ENCODE measurements around the gene CDH4. TPM values are rescaled to one million over a fixed set of nuclear protein-coding genes. Genes with fewer than 3 reads are reported as not detected.

The CDH4 gene
- total RNA-seq, 1 donor from 2014 or later: 2.9 TPM

DNA sequence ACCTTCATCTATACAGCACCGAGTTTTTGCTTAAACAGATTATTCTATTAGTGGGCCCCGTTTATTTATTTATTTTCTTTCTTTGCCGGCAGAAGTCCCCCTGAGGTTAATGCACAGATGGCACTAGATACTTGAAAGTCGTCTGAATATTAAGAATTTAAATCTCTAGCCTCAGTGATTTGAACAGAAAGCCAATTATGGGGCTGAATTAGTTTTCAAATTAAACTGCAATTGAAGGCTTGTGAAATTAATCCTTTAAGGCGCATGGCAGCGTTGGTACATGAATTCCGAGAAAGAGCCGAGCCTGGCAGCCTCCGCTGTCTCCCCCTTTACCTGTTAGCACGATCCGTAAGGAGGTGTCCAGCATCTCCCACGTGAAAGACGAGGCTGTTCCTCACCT lies 610.8 kb downstream of the CDH4 start:
- no peaks in the 10 kb centered on the region for H3K4me1 Mint-ChIP-seq
- Histone ChIP-seq H4K20me1 (ENCODE audit: low read depth) (no peaks in the 10 kb centered on the region), H3K27me3 (peaks cover 8% of the 10 kb centered on the region), H3K79me2 (ENCODE audit: low read depth) (no peaks in the 10 kb centered on the region), H3K9me3 (ENCODE audit: low read depth) (no peaks in the 10 kb centered on the region), H3K27ac (no peak overlapping the region), H3K4me3 (no peak overlapping the region), H2AFZ (replicated peaks) (no peak overlapping the region), H3K9ac (no peak overlapping the region), H3K36me3 (no peaks in the 10 kb centered on the region), H3K4me2 (no peak overlapping the region), H3F3A (ENCODE audit: low read depth) (no peaks in the 10 kb centered on the region), H3K4me1 (no peaks in the 10 kb centered on the region)
- no peak for TF ChIP-seq EZH2 (IDR thresholded peaks at IDR 0.05)
- no peak for TF ChIP-seq EZH2phosphoT487 (IDR thresholded peaks at IDR 0.05)
- TF ChIP-seq, protein P1, sequence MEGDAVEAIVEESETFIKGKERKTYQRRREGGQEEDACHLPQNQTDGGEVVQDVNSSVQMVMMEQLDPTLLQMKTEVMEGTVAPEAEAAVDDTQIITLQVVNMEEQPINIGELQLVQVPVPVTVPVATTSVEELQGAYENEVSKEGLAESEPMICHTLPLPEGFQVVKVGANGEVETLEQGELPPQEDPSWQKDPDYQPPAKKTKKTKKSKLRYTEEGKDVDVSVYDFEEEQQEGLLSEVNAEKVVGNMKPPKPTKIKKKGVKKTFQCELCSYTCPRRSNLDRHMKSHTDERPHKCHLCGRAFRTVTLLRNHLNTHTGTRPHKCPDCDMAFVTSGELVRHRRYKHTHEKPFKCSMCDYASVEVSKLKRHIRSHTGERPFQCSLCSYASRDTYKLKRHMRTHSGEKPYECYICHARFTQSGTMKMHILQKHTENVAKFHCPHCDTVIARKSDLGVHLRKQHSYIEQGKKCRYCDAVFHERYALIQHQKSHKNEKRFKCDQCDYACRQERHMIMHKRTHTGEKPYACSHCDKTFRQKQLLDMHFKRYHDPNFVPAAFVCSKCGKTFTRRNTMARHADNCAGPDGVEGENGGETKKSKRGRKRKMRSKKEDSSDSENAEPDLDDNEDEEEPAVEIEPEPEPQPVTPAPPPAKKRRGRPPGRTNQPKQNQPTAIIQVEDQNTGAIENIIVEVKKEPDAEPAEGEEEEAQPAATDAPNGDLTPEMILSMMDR (IDR thresholded peaks at IDR 0.05): no peak
- H3K27me3 Mint-ChIP-seq (ENCODE audit: insufficient read depth, low read depth): peaks cover 2% of the 10 kb centered on the region
- H3K36me3 Mint-ChIP-seq: no peaks in the 10 kb centered on the region
- H3K4me3 Mint-ChIP-seq: no peak overlapping the region
- no peak for DNase-seq (ENCODE audit: low spot score)
- no peaks in the 10 kb centered on the region for H3K9me3 Mint-ChIP-seq
- H3K27ac Mint-ChIP-seq: no peak overlapping the region

DNA sequence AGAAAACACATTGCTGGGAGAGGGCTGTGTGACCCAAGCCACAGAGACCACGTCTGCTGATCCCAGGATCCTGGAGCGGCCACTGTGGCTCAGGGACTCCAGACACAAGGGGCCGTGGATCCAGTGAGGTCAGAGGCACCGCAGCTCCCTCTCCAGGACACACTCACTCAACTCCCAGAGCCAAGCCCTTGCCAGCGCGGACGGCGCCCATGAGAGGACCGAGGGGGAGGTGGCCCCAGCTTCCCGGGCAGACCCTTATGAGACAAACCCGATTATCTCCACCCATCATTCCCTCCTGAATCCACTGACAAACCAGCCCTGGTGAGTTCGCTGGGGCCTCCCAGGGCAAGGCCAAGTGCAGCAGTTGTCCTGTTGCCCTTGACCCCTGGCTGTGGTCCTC lies 612.4 kb downstream of the CDH4 start:
- H3K36me3 Mint-ChIP-seq: peaks cover 2% of the 10 kb centered on the region
- H3K27me3 Mint-ChIP-seq (ENCODE audit: insufficient read depth, low read depth): peaks cover 3% of the 10 kb centered on the region
- Histone ChIP-seq H3K4me2 (no peak overlapping the region), H3K27me3 (no peaks in the 10 kb centered on the region), H4K20me1 (ENCODE audit: low read depth) (no peaks in the 10 kb centered on the region), H3F3A (ENCODE audit: low read depth) (no peaks in the 10 kb centered on the region), H3K9ac (no peak overlapping the region), H3K4me1 (no peaks in the 10 kb centered on the region), H3K36me3 (no peaks in the 10 kb centered on the region), H3K79me2 (ENCODE audit: low read depth) (no peaks in the 10 kb centered on the region), H2AFZ (replicated peaks) (no peak overlapping the region), H3K27ac (no peak overlapping the region), H3K9me3 (ENCODE audit: low read depth) (no peaks in the 10 kb centered on the region), H3K4me3 (no peak overlapping the region)
- peaks cover 2% of the 10 kb centered on the region for H3K9me3 Mint-ChIP-seq
- H3K27ac Mint-ChIP-seq: no peak overlapping the region
- no peak overlapping the region for H3K4me3 Mint-ChIP-seq
- H3K4me1 Mint-ChIP-seq: no peaks in the 10 kb centered on the region
- no peak for DNase-seq (ENCODE audit: low spot score)
- no peak for TF ChIP-seq EZH2 (IDR thresholded peaks at IDR 0.05)
- TF ChIP-seq, protein P1 (IDR thresholded peaks at IDR 0.05): no peak
- TF ChIP-seq EZH2phosphoT487 (IDR thresholded peaks at IDR 0.05): no peak

DNA sequence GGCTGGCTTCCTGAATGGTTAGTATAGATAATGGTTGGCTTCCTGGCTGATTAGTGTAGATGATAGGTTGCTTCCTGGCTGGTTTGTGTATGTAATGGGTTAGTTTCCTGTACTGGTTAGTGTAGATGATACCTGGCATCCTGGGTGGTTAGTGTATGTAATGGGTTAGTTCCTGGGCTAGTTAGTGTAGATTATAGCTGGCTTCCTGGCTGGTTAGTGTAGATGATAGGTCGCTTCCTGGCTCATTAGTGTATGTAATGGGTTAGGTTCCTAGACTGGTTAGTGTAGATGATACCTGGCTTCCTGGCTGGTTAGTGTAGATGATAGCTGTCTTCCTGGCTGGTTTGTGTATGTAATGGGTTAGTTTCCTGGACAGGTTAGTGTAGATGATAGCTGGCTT lies 613.3 kb downstream of the CDH4 start:
- H3K4me3 ChIP-seq: no peak overlapping the region
- H3K79me2 ChIP-seq (ENCODE audit: low read depth): no peaks in the 10 kb centered on the region
- H3K27me3 Mint-ChIP-seq (ENCODE audit: insufficient read depth, low read depth): peaks cover 4% of the 10 kb centered on the region
- no peak overlapping the region for H3K4me2 ChIP-seq
- no peaks in the 10 kb centered on the region for H3K4me1 Mint-ChIP-seq
- H3K4me3 Mint-ChIP-seq: no peak overlapping the region
- H3K36me3 ChIP-seq: no peaks in the 10 kb centered on the region
- peaks cover 2% of the 10 kb centered on the region for H3K36me3 Mint-ChIP-seq
- H3K27ac Mint-ChIP-seq: no peak overlapping the region
- DNase-seq (ENCODE audit: low spot score): no peak
- no peaks in the 10 kb centered on the region for H3K27me3 ChIP-seq
- no peaks in the 10 kb centered on the region for H3F3A ChIP-seq (ENCODE audit: low read depth)
- H3K27ac ChIP-seq: no peak overlapping the region
- no peaks in the 10 kb centered on the region for H3K9me3 ChIP-seq (ENCODE audit: low read depth)
- H3K9me3 Mint-ChIP-seq: peaks cover 2% of the 10 kb centered on the region
- no peak overlapping the region for H3K9ac ChIP-seq
- no peaks in the 10 kb centered on the region for H3K4me1 ChIP-seq
- no peak for TF ChIP-seq EZH2phosphoT487 (IDR thresholded peaks at IDR 0.05)
- TF ChIP-seq, protein P1 (IDR thresholded peaks at IDR 0.05): no peak
- no peak for TF ChIP-seq EZH2 (IDR thresholded peaks at IDR 0.05)
- H2AFZ ChIP-seq (replicated peaks): no peak overlapping the region
- no peaks in the 10 kb centered on the region for H4K20me1 ChIP-seq (ENCODE audit: low read depth)

Data from neural progenitor cell (in vitro differentiated cells).